Keratinocyte (primary cell): Measurements from ENCODE around the gene B3GALT6.

Experiments
- CTCF ChIP-seq, 3 experiments: IDR thresholded peaks in 1 of 3; conservative IDR thresholded peaks in 1 of 3; optimal IDR thresholded peaks in 1 of 3; 2 replicates in 2 of 3; 3 replicates in 1 of 3; pipeline versions ENCODE3 to v1.5.1; 2011; ENCODE audit warnings: low read length in 3 of 3, mild to moderate bottlenecking in 3 of 3, moderate library complexity in 2 of 3, control low read depth in 1 of 3, inconsistent platforms in 1 of 3; ENCODE audit not compliant: insufficient read depth in 2 of 3; ENCODE audit errors: extremely low read depth in 1 of 3
- EZH2 ChIP-seq: IDR thresholded peaks from one replicate; pipeline ENCODE4 v1.6.1; 2012; ENCODE audit warnings: inconsistent platforms, mild to moderate bottlenecking, low read length, moderate library complexity

DNA sequence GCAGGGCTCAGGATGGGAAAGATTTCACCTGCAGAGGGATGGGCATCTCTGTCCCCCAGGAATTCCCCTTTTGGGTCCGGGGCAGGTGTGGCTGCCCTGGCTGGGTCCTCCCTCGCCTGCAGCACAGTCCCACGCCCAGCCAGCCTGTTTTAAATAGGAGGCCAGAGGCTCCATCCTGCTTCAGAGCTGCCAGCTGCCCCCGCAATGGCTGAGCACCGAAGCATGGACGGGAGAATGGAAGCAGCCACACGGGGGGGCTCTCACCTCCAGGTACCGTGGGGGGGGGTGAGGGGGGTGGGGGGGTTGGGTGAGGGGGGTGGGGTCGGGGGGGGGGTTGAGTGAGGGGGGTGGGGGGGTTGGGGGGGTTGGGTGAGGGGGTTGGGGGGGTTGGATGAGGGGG is 51.8 kb downstream of the B3GALT6 start:
- TF ChIP-seq CTCF (optimal IDR thresholded peaks at IDR 0.05 in 1 of 3, IDR thresholded peaks at IDR 0.05 in 1 of 3, conservative IDR thresholded peaks at IDR 0.05 in 1 of 3; ENCODE audit: extremely low read depth in 1 of 3, insufficient read depth in 2 of 3, low read length in 3 of 3) (peak in 1 of 3 experiments; percentile 28), EZH2 (no peak)
